GM18520 (cell line): ENCODE measurements around the gene USH1C.

Experiments
- ATAC-seq: cut with Tn5 transposase; IDR thresholded peaks from one replicate; pipeline ENCODE4 v1.9.1; 2021; ENCODE audit not compliant: unreplicated experiment

Gene USH1C

DNA sequence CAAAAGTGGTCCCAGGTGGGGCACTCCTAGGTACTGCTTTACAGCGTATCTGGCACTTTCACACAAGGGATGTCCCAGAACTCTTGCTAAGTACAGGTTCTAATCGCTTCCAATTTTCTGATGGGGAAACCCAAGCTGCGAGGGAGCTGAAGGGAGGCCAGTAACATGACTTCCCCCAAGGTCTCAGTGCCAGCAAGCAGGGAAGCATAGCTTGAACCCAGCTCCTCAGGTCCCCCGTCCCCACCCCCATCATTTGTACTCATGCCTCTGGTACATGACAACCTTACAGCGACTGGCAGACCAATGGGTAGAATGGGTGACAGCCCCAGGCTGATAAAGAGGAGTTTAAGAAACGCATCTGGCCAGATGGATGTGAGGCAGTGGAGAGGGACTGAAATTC is 66.9 kb downstream of the USH1C start:
- ATAC-seq, result no peak

- ATAC-seq, result no peak
These were observed 67.2 kb downstream of the USH1C start for GRCh38 chr11:17477084-17477333.

DNA sequence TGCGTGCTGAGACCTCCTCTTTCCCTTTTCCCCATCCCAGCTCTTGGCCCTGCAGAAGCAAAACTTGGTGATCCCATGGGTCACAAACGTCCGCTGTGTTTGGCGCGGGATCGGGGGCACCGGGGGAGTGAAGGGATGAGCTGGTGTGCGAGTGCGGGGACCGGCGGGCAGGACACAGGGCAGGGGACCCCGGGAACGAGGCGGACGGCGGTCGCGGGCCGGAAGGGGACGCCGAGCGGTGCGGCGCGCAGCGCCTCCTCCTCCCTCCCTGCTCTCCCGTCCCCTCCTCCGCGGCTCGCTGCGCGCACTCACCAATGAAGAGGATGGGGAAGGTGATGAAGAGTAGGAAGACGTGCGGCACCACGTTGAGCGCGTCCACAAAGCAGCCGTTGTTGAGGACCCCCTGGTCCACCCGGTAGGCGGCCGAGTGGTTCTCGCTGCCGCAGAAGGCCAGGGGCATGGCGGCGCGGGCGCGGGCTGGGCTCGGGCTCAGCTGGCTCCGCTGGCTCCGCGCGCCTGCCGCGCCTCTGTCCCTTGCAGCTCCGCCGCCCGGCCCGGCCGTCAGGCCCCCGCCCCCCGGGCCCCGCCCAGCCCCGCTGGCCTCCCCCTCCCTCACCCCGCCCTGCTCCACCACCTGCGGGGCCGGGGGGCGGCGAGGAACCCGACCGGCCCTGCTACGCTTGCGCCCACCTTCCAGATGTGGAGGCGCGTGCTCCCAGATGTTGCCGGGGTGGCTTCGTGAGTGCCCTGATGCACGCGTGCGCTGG is 67.7 kb downstream of the USH1C start, which contains the start of gene ABCC8:
Gene ABCC8 (minus strand): TSS at position 529 of the 767 bp plus-strand sequence. CDS start 69 bp downstream, at position 460.
- no peak for ATAC-seq

- no peak for ATAC-seq
These were observed 68.4 kb downstream of the USH1C start for GRCh38 chr11:17475666-17476316.

DNA sequence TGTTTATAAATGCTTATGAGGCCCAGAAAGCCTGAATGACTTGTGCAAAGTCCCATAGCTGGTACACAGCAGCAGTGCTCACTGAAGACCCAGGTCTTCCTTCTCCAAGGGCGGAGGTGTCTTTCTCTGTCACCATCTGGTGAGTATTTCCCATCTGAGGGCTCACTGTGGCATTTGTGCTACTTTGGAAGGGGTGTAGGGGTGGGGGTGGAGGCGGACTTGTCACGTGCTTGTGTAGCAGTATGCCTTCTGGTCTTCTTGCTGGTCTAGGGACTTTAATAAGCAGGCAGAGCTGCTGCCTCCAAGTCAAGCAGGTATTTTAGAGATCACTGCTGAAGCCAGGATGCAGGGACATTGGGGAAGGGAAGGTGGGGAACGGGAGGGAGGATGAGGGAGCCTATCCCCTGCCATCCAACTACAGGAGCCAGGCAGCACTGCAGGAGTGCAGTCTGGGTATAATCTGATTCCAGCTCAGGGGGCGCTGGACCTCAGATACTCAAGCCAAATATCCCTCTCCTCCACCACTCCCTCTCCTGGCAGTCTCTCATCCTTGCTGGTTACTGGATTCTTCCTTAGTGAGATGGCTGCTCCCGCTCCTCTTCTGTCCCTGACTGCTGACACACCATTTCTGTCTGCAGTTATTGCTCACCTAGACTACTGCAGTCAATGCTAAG is 71.0 kb downstream of the USH1C start:
- ATAC-seq, result no peak

- ATAC-seq, result no peak
These were observed 71.7 kb downstream of the USH1C start for GRCh38 chr11:17472467-17472866.

DNA sequence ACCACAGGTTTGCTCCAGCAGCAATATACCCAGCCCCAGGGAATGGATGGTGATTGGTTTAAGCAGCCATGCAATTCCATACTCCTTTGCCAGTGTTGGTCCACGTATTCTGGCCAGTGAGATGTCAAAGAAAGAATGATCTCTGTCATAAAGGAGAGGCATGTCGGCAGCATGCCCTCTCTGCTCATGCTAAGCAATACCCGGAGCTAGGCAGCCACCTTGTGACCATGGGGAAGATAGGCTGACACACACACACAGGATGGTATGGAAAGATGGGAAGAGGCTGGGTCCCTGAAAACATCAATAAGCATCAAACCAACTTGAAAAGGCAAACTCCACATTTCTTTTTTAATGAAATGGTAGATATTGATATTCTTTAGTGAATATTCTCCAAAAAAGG is 72.7 kb downstream of the USH1C start:
- no peak for ATAC-seq

- ATAC-seq, result no peak
These were observed 74.2 kb downstream of the USH1C start for GRCh38 chr11:17469998-17470397.

- no peak for ATAC-seq
These were observed 76.1 kb downstream of the USH1C start for GRCh38 chr11:17468122-17468521.

DNA sequence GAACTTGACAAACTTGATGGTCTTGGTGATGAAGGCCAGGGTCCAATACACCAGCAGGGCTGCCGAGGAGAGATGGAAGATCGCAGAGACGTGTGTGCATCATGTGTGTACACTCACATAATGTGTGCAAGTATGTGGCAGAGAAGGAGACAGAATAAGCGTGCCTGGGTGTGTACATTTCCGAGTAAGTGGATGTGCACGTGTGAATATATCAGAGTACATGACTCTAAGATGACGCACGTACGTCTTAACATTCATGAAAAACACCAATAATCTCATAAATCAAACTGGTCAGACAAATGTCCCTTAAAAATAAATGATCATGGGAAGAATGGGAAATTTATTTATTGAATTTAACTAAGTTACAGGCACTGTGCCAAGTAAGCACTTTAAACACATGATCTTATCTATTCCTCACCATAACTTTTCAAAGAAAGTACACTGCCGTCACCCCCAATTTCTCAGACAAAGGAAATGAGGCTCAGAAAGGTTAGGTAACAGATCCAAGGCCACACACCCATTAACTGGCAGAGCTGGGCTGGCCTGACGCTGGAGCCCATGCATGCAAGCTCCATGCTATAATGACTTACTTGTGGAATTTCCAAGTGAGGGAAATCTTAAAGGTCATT is 80.6 kb downstream of the USH1C start:
- no peak for ATAC-seq

GRCh38 chr11:17462940-17463339 is 81.3 kb downstream of the USH1C start:
- no peak for ATAC-seq

DNA sequence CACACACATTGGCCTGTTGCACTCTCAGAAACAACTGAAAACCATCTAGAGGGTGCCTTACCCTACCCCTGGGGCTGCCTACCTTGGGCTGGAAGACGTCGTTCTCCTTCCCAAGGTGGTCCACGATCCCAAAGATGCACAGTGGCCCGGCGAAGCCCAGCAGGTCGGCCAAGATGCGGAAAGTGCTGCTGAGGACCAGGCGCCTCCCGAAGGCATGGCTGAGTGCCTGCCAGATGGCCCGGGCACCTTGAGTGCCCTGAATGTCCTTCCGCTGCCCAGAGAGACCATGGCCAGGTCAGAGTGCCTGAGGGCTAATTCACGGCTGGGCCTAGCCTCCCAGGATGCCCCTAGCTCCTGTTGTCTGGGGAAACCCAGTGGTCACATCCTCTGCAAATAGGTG is 83.8 kb downstream of the USH1C start:
- ATAC-seq, result no peak

DNA sequence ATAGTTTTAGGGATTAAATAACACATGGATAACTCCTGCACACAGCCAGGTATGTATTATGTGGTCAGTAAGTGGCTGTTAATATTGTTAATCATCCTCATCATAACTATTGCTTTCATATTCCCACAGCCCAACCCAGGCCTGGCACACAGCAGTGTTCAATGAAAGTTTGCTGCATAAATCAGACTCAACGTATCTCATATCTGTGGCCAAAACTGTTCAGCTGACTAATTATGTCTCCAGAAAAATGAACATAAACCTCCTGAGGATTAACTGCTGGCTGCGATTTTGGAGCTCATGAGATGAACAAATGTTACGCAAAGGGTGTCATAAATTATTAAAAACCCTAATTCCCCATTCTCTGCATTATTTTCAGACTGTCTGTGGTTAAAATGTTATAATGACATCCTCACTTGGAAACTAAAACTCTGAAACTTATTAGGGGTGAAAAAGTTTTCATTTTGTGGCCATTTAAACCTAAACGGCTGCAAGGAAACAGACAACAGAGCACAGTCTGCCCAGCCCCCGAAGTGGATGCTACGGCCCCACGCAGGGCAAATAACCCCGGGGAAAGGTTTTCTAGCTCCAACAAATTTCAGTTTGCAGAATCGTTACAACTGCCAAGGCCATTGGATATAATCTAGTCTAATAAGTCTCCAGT is 84.8 kb downstream of the USH1C start:
- ATAC-seq, result no peak

DNA sequence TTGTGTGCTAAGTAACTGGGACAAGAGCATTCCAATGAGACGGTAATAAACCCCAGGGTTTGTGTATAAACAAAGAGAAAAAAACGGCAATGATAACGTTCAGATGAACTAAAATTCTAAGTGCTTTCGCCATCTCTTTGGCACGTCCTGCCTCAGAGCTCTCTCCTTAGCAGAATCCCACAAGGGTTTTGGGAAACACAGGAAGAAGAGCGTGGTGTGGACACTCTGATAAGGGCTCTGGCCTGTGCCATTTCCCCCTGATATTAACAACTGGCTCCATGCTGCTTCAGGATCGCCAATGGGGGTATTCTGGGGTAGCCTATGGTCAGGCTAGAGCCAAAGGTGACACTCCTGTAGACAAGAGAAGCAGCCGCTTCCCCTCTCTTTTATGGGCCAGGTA is 85.9 kb downstream of the USH1C start:
- no peak for ATAC-seq

GRCh38 chr11:17457396-17458173 is 86.6 kb downstream of the USH1C start:
- no peak for ATAC-seq

DNA sequence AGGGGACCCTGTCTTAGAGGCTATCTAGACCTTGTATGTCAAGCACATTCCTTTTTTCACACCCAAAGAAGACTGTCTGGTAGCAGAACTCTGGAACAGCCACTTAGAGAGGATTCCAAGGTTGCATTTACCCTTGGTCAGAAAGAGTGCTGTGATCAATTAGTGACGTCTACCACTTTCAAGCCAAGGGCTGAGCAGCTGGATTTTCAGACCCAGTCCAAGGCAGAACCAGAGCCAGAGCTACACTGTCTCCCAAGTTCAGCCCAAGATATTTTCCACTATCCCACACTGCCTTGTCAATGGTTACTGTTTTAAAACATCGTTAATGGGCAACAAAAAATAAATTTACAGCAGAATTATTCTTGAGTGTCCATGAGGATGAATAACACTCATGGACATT is 91.5 kb downstream of the USH1C start:
- no peak for ATAC-seq

GRCh38 chr11:17449158-17449557 is 95.1 kb downstream of the USH1C start:
- no peak for ATAC-seq

- no peak for ATAC-seq
These were observed 97.7 kb downstream of the USH1C start for GRCh38 chr11:17446482-17446881.

- ATAC-seq, result no peak
These were observed 98.9 kb downstream of the USH1C start for GRCh38 chr11:17445240-17445795.
